Upper lobe of left lung (tissue), 6 donors: ENCODE measurements around the gene CHST11. TPM values are rescaled to one million over a fixed set of nuclear protein-coding genes. Genes with fewer than 3 reads are reported as not detected.
A peak's percentile ranks its signal among the peaks of the same experiment; 100 is the strongest.

Source experiments
- ATAC-seq, 2 donors: fragments of 200-7000 bp; cut with Tn5 transposase; one replicate each; pipeline ENCODE4 v1.9.1; 2022; ENCODE audit warnings: mild to moderate bottlenecking in 2 of 2, moderate library complexity in 2 of 2; ENCODE audit not compliant: low FRiP score in 2 of 2
- DNase-seq, 2 donors: peaks; one replicate each; pipeline ENCODE4 v3.0.0-alpha.2; 2019 to 2020
- H3K27ac ChIP-seq, 4 donors: fragments of 200-600 bp; sonication (generic); one replicate each; pipeline ENCODE4 v1.5.1; 2016 to 2019
- H3K27me3 ChIP-seq, 4 donors: fragments of 200-600 bp; sonication (generic); one replicate each; pipeline ENCODE4 v1.5.1; 2017 to 2019
- H3K36me3 ChIP-seq, 4 donors: fragments of 200-600 bp; sonication (generic); one replicate each; pipeline ENCODE4 v1.5.1; 2016 to 2019
- H3K4me1 ChIP-seq, 4 donors: fragments of 200-600 bp; sonication (generic); one replicate each; pipeline ENCODE4 v1.5.1; 2018 to 2019
- H3K4me3 ChIP-seq, 4 donors: fragments of 200-600 bp; sonication (generic); one replicate each; pipeline ENCODE4 v1.5.1; 2017 to 2019; ENCODE audit warnings: mild to moderate bottlenecking in 2 of 4, moderate library complexity in 1 of 4
- H3K9me3 ChIP-seq, 4 donors: fragments of 200-600 bp; sonication (generic); one replicate each; pipeline ENCODE4 v1.5.1; 2018 to 2019
- CTCF ChIP-seq, 6 experiments: fragments of 450-650 bp in 4 of 6; fragments of 200-600 bp in 2 of 6; sonication (generic) in 2 of 6; IDR thresholded peaks; one replicate each; pipeline ENCODE4 v1.5.1; 2016 to 2019; ENCODE audit warnings: antibody characterized with exemption in 6 of 6
- EP300 ChIP-seq, 4 donors: sonication (generic); formaldehyde crosslinking; IDR thresholded peaks; one replicate each; pipeline ENCODE4 v1.5.1; 2017; ENCODE audit warnings: antibody characterized with exemption in 4 of 4, control low read depth in 2 of 4
- POLR2A ChIP-seq, 4 donors: fragments of 450-650 bp; IDR thresholded peaks; one replicate each; pipeline ENCODE4 v1.5.1; 2016 to 2017; ENCODE audit warnings: antibody characterized with exemption in 4 of 4, mild to moderate bottlenecking in 2 of 4
- POLR2AphosphoS5 ChIP-seq, 2 donors: sonication (generic); formaldehyde crosslinking; IDR thresholded peaks; one replicate each; pipeline ENCODE4 v1.5.1; 2017; ENCODE audit warnings: antibody characterized with exemption in 2 of 2
- WGBS, 2 donors: methylation state at CpG; one replicate each; pipeline ENCODE4 v1.1.5; 2017 to 2018; 5-methylcytosine and 5-hydroxymethylcytosine counted together
- total RNA-seq, 6 donors: library from RNA; depleted of rRNA in 4 of 6; stranded (reverse); fragments of >200 nt in 4 of 6; gene quantifications; one replicate each; pipeline versions ENCODE4 v1.1.0 to v1.2.1, GENCODE V29; 2016 to 2021
- donor health status: DM: no; HTN: no; CAD: no; lungs with moderate emphysema.
- donor health status: DM: no; HTN: yes; CAD: no; lungs with severe emphysema.

Gene CHST11
- total RNA-seq, 6 donors from 2014 or later: 40.4 to 234 (median 58.4) TPM

GRCh38 chr12:104603545-104603973, 146.8 kb downstream of the CHST11 start:
- peaks cover 32 to 52% (median 38%) of the 10 kb centered on the region in 4 donors for H3K4me1 ChIP-seq

GRCh38 chr12:104604070-104604994, 147.6 kb downstream of the CHST11 start:
- peak; percentile 89 to 93 for ATAC-seq
- H3K27me3 ChIP-seq: no peaks in the 10 kb centered on the region
- peak in 1 of 2 donors; percentile 91 for DNase-seq
- H3K9me3 ChIP-seq: no peaks in the 10 kb centered on the region
- H3K4me1 ChIP-seq: peaks cover 32 to 51% (median 38%) of the 10 kb centered on the region in 4 donors
- peak overlapping the region; percentile 70 to 79 (median 74) for H3K27ac ChIP-seq
- TF ChIP-seq POLR2AphosphoS5 (IDR thresholded peaks at IDR 0.05): peak; percentile 51 to 57
- TF ChIP-seq CTCF (IDR thresholded peaks at IDR 0.05): peak in 1 of 6 experiments; percentile 14
- peak in 1 of 4 donors; percentile 47 for TF ChIP-seq POLR2A (IDR thresholded peaks at IDR 0.05)
- peak in 1 of 4 donors; percentile 70 for TF ChIP-seq EP300 (IDR thresholded peaks at IDR 0.05)
- H3K36me3 ChIP-seq: no peaks in the 10 kb centered on the region
- WGBS, 2 donors: 26 to 39% methylated on average over 7 to 10 of the region's 10 CpGs
- H3K4me3 ChIP-seq: no peak overlapping the region

More at GRCh38 chr12:104603545-104603973, 146.8 kb downstream of the CHST11 start:
- Histone ChIP-seq H3K36me3 (no peaks in the 10 kb centered on the region), H3K27ac (peak overlapping the region; percentile 70 to 79 (median 74)), H3K9me3 (no peaks in the 10 kb centered on the region), H3K4me3 (no peak overlapping the region), H3K27me3 (no peaks in the 10 kb centered on the region)
- TF ChIP-seq POLR2A (IDR thresholded peaks at IDR 0.05): no peak
- TF ChIP-seq EP300 (IDR thresholded peaks at IDR 0.05): no peak
- no peak for TF ChIP-seq POLR2AphosphoS5 (IDR thresholded peaks at IDR 0.05)
- no peak for TF ChIP-seq CTCF (IDR thresholded peaks at IDR 0.05)
- DNase-seq (no peak), ATAC-seq (no peak)
- WGBS, 2 donors: 96 to 100% methylated on average over 1 of the region's 1 CpG

- H3K4me1 ChIP-seq: peaks cover 32 to 48% (median 38%) of the 10 kb centered on the region in 4 donors
- ATAC-seq: peak in 1 of 2 donors; percentile 61
Measured at GRCh38 chr12:104604995-104605675, 148.4 kb downstream of the CHST11 start.

GRCh38 chr12:104605685-104606084, 148.9 kb downstream of the CHST11 start:
- H3K27me3 ChIP-seq: no peaks in the 10 kb centered on the region
- DNase-seq (peak in 1 of 2 donors; percentile 72), ATAC-seq (peak; percentile 62 to 83)
- H3K9me3 ChIP-seq: no peaks in the 10 kb centered on the region
- 59 to 66% methylated on average over 10 of the region's 10 CpGs for WGBS, 2 donors
- peaks cover 32 to 48% (median 37%) of the 10 kb centered on the region in 4 donors for H3K4me1 ChIP-seq
- H3K27ac ChIP-seq: peak overlapping the region; percentile 70 to 79 (median 74)
- TF ChIP-seq CTCF (IDR thresholded peaks at IDR 0.05): no peak
- peak; percentile 43 to 58 for TF ChIP-seq POLR2AphosphoS5 (IDR thresholded peaks at IDR 0.05)
- TF ChIP-seq EP300 (IDR thresholded peaks at IDR 0.05): peak in 2 of 4 donors; percentile 65 to 75
- peak in 1 of 4 donors; percentile 55 for TF ChIP-seq POLR2A (IDR thresholded peaks at IDR 0.05)
- H3K36me3 ChIP-seq: no peaks in the 10 kb centered on the region
- no peak overlapping the region for H3K4me3 ChIP-seq

More at GRCh38 chr12:104604995-104605675, 148.4 kb downstream of the CHST11 start:
- no peaks in the 10 kb centered on the region for H3K36me3 ChIP-seq
- no peak overlapping the region for H3K4me3 ChIP-seq
- 88 to 92% methylated on average over 16 of the region's 16 CpGs for WGBS, 2 donors
- peak overlapping the region; percentile 70 to 79 (median 74) for H3K27ac ChIP-seq
- no peak for TF ChIP-seq EP300 (IDR thresholded peaks at IDR 0.05)
- no peak for TF ChIP-seq POLR2AphosphoS5 (IDR thresholded peaks at IDR 0.05)
- H3K9me3 ChIP-seq: no peaks in the 10 kb centered on the region
- DNase-seq: peak in 1 of 2 donors; percentile 87
- no peaks in the 10 kb centered on the region for H3K27me3 ChIP-seq

- ATAC-seq: no peak
- H3K4me3 ChIP-seq: no peak overlapping the region
- no peaks in the 10 kb centered on the region for H3K9me3 ChIP-seq
- DNase-seq: no peak
- H3K27ac ChIP-seq: no peak overlapping the region
- 92 to 96% methylated on average over 4 of the region's 4 CpGs for WGBS, 2 donors
- TF ChIP-seq POLR2AphosphoS5 (IDR thresholded peaks at IDR 0.05): no peak
- no peak for TF ChIP-seq POLR2A (IDR thresholded peaks at IDR 0.05)
- TF ChIP-seq EP300 (IDR thresholded peaks at IDR 0.05): no peak
- TF ChIP-seq CTCF (IDR thresholded peaks at IDR 0.05): no peak
- peaks cover 15 to 27% (median 19%) of the 10 kb centered on the region in 4 donors for H3K4me1 ChIP-seq
- no peaks in the 10 kb centered on the region for H3K36me3 ChIP-seq
- H3K27me3 ChIP-seq: no peaks in the 10 kb centered on the region
Measured at GRCh38 chr12:104608998-104609397, 152.2 kb downstream of the CHST11 start.
